SK-N-SH (cell line): ENCODE results near the gene UCK1.

Experiments
- MXI1 ChIP-seq: IDR thresholded peaks from 2 replicates; pipeline ENCODE4 v1.6.1; 2012; ENCODE audit warnings: mild to moderate bottlenecking, low read depth, low read length, improper control_type of control experiment
- POLR2AphosphoS5 ChIP-seq: IDR thresholded peaks from 2 replicates; pipeline ENCODE4 v1.6.1; 2012; ENCODE audit warnings: low read depth, low read length
- TF ChIP-seq, protein P1 (sequence below): fragments of 200-600 bp; sonication (generic); IDR thresholded peaks from 2 replicates; pipeline ENCODE4 v1.6.1; 2017; ENCODE audit warnings: antibody characterized with exemption, mild to moderate bottlenecking, moderate library complexity

DNA sequence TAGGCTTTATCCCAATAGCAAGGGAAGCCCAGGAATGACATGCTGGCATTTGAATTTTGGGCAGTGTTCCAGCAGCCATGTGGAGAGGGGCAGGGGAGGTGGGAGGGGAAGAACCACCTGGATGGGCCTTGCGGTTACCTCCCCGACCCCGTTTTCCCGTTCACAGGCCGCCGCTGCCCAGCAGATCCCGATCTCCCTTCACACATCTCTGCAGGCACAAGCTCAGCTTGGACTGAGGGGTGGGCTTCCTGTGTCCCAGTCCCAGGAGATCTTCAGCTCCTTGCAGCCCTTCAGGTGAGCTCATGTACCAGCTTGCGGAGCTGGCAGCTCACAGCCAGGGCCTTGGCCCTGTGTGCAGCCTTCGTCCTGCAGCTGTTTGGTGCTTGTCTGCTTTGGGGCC is 44.1 kb downstream of the UCK1 start:
- TF ChIP-seq, protein P1, sequence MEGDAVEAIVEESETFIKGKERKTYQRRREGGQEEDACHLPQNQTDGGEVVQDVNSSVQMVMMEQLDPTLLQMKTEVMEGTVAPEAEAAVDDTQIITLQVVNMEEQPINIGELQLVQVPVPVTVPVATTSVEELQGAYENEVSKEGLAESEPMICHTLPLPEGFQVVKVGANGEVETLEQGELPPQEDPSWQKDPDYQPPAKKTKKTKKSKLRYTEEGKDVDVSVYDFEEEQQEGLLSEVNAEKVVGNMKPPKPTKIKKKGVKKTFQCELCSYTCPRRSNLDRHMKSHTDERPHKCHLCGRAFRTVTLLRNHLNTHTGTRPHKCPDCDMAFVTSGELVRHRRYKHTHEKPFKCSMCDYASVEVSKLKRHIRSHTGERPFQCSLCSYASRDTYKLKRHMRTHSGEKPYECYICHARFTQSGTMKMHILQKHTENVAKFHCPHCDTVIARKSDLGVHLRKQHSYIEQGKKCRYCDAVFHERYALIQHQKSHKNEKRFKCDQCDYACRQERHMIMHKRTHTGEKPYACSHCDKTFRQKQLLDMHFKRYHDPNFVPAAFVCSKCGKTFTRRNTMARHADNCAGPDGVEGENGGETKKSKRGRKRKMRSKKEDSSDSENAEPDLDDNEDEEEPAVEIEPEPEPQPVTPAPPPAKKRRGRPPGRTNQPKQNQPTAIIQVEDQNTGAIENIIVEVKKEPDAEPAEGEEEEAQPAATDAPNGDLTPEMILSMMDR = no peak
- no peak for TF ChIP-seq MXI1
- no peak for TF ChIP-seq POLR2AphosphoS5
